Fibroblast of pulmonary artery (primary cell): ENCODE measurements around the gene TTC17.
A peak's percentile ranks its signal among the peaks of the same experiment; 100 is the strongest.

Source experiments
- DNase-seq: peaks from one replicate; pipeline ENCODE4 v3.0.0-alpha.2; 2010; ENCODE audit warnings: low read depth
- H3K4me3 ChIP-seq: replicated peaks from 2 replicates; pipeline ENCODE4 v1.5.1; 2011; ENCODE audit warnings: low read depth, mild to moderate bottlenecking, control low read depth, low read length, moderate library complexity
- CTCF ChIP-seq: IDR thresholded peaks from 2 replicates; pipeline ENCODE4 v1.5.1; 2011; ENCODE audit warnings: mild to moderate bottlenecking, control low read depth, low read length, inconsistent platforms; ENCODE audit errors: missing control alignments

TTC17 gene

GRCh38 chr11:43507171-43507570 lies 148.5 kb downstream of the TTC17 start:
- no peak overlapping the region for H3K4me3 ChIP-seq
- DNase-seq = no peak
- no peak for TF ChIP-seq CTCF

GRCh38 chr11:43508511-43508918 lies 149.8 kb downstream of the TTC17 start:
- no peak overlapping the region for H3K4me3 ChIP-seq
- DNase-seq = peak; percentile 61
- TF ChIP-seq CTCF = no peak

DNA sequence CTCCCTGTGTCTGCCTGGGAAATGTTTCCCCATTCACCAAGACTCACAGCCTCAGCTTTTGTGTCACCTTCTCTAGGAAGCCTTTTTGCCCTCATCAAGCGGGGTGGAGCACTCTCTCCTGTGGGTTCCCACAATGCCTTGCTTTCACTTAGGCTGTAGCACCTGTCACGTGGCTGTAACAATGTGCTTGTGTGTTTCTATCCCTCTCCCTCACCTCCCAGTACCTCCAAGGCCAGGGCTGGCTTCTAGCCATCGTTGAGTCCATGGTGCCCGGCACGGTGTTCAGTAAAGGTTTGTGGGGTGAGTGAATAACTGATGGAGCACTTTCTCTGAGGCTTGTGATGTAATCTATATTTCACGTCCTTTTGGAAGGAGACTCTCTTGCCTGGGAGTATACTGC lies 153.2 kb downstream of the TTC17 start:
- DNase-seq = no peak
- no peak overlapping the region for H3K4me3 ChIP-seq
- TF ChIP-seq CTCF = no peak

DNA sequence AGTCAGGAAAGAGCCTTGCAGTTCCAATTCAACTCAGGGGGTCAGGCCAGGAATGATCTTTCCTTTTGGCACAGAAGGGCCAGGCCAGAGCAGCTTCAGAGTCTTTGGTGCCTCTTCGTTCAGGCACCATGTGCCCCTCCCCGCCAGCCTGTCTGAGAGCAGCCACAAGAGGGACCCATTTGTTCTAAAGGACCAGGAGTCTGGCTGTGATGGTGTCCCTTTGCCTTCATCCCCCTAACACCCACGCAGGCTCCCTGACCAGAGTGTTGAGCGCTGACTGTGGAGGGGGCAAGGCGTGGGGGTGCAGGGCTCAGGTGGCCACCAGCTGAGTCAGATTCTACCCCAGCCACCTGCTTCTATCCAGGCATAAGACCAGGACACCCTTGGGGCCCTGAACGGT lies 156.4 kb downstream of the TTC17 start:
- no peak overlapping the region for H3K4me3 ChIP-seq
- DNase-seq = no peak
- peak; percentile 9 for TF ChIP-seq CTCF

DNA sequence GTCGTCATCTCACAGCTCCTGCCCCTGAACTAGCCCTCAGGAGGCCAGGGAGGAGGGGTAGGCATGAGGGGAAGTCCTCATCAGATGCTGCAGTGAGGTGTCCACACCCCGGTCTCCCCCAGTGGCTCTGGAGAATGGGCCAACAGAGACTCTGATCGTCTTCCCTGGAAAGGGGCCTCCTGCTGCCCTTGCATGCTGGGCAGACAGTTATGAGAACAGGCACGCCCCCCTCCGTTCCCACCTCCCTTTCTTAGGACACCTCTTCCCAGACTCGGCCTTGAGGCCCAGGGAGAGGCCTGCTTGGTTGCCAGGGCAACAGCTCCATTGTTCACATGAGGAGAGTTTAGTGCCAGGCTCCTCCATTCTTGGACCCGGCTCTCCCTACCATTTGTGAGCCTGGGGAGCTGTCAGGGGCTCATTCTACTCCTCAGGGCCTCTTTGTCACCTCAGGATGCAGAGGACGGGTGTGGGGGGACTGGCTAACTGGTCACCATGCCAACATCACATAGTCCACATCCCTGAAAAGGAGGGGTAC lies 157.7 kb downstream of the TTC17 start:
- H3K4me3 ChIP-seq = no peak overlapping the region
- DNase-seq = no peak
- TF ChIP-seq CTCF = no peak

- no peak overlapping the region for H3K4me3 ChIP-seq
- no peak for DNase-seq
- no peak for TF ChIP-seq CTCF
These were observed 158.8 kb downstream of the TTC17 start for GRCh38 chr11:43517518-43517917.

- no peak overlapping the region for H3K4me3 ChIP-seq
- TF ChIP-seq CTCF = no peak
- no peak for DNase-seq
These were observed 159.9 kb downstream of the TTC17 start for GRCh38 chr11:43518408-43519160.
